Liver (tissue), 2 donors: Measurements from ENCODE around the gene MTHFD2L.

Source experiments
- TAF1 ChIP-seq: conservative IDR thresholded peaks from 2 replicates; pipeline ENCODE4 v1.6.1; 2016; ENCODE audit warnings: antibody characterized with exemption, mild to moderate bottlenecking
- TF ChIP-seq, protein P1 (sequence below): IDR thresholded peaks from 2 replicates; pipeline ENCODE4 v1.6.1; 2016; ENCODE audit warnings: antibody characterized with exemption, mild to moderate bottlenecking
- donor health status: healthy.

DNA sequence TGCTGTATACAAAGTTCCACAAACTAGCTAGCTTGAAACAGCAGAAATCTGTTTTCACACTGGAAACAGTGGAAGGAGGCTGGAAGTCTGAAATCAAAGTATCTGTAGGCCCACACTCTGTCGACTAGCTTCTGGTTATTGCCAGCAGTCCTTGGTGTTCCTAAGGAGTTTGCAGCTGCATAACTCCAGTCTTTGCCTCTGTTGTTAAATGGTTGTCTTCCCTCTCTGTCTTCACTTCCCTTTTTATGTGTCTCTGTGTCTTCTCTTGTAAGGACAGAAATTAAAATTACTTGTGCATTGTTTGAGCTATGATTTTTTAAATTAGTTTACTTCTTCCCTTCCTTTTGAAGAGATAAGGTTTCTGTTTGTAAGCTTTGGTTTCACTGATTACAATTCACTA lies 8.2 kb downstream of the MTHFD2L start:
- TF ChIP-seq, protein P1, sequence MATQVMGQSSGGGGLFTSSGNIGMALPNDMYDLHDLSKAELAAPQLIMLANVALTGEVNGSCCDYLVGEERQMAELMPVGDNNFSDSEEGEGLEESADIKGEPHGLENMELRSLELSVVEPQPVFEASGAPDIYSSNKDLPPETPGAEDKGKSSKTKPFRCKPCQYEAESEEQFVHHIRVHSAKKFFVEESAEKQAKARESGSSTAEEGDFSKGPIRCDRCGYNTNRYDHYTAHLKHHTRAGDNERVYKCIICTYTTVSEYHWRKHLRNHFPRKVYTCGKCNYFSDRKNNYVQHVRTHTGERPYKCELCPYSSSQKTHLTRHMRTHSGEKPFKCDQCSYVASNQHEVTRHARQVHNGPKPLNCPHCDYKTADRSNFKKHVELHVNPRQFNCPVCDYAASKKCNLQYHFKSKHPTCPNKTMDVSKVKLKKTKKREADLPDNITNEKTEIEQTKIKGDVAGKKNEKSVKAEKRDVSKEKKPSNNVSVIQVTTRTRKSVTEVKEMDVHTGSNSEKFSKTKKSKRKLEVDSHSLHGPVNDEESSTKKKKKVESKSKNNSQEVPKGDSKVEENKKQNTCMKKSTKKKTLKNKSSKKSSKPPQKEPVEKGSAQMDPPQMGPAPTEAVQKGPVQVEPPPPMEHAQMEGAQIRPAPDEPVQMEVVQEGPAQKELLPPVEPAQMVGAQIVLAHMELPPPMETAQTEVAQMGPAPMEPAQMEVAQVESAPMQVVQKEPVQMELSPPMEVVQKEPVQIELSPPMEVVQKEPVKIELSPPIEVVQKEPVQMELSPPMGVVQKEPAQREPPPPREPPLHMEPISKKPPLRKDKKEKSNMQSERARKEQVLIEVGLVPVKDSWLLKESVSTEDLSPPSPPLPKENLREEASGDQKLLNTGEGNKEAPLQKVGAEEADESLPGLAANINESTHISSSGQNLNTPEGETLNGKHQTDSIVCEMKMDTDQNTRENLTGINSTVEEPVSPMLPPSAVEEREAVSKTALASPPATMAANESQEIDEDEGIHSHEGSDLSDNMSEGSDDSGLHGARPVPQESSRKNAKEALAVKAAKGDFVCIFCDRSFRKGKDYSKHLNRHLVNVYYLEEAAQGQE, result no peak
- TF ChIP-seq TAF1, result no peak
